ENCODE measurements around the gene KCNH6. TPM values are rescaled to one million over a fixed set of nuclear protein-coding genes. Genes with fewer than 3 reads are reported as not detected.

KCNH6 gene
- total RNA-seq, 4 donors from 2014 or later = not detected

- 72 to 73% methylated on average over 8 of the region's 8 CpGs for WGBS, 2 donors
- DNase-seq (ENCODE audit: low spot score in 2 of 2) = no peak
- Histone ChIP-seq H3K4me3 (no peak overlapping the region), H3K36me3 (no peaks in the 10 kb centered on the region), H3K9me3 (peaks cover 0 to 6% (median 0%) of the 10 kb centered on the region in 4 donors), H3K4me1 (peaks cover 0 to 3% (median 0%) of the 10 kb centered on the region in 4 donors), H3K27ac (no peak overlapping the region), H3K27me3 (peaks cover 0 to 5% of the 10 kb centered on the region in 2 donors)
- TF ChIP-seq POLR2A (IDR thresholded peaks at IDR 0.05) = no peak
- no peak for TF ChIP-seq CTCF (IDR thresholded peaks at IDR 0.05)
- TF ChIP-seq EP300 (IDR thresholded peaks at IDR 0.05) = no peak
These were observed 5.2 kb upstream of the KCNH6 start for GRCh38 chr17:63517825-63518534.

GRCh38 chr17:63519116-63519881 lies 3.9 kb upstream of the KCNH6 start:
- Histone ChIP-seq H3K9me3 (peaks cover 0 to 6% (median 0%) of the 10 kb centered on the region in 4 donors), H3K36me3 (no peaks in the 10 kb centered on the region), H3K4me3 (no peak overlapping the region), H3K27ac (no peak overlapping the region), H3K4me1 (peaks cover 0 to 8% (median 0%) of the 10 kb centered on the region in 4 donors), H3K27me3 (peaks cover 0 to 16% of the 10 kb centered on the region in 2 donors)
- WGBS, 2 donors = 83 to 85% methylated on average over 1 of the region's 1 CpG
- TF ChIP-seq POLR2A (IDR thresholded peaks at IDR 0.05) (no peak), EP300 (IDR thresholded peaks at IDR 0.05) (no peak), CTCF (IDR thresholded peaks at IDR 0.05) (no peak)
- DNase-seq (ENCODE audit: low spot score in 2 of 2) = no peak

GRCh38 chr17:63519972-63520882 lies 2.9 kb upstream of the KCNH6 start:
- peaks cover 0 to 23% of the 10 kb centered on the region in 2 donors for H3K27me3 ChIP-seq

GRCh38 chr17:63524051-63524450 lies 893 bp downstream of the KCNH6 start:
- DNase-seq (ENCODE audit: low spot score in 2 of 2) = no peak
- no peaks in the 10 kb centered on the region for H3K36me3 ChIP-seq
- TF ChIP-seq EP300 (IDR thresholded peaks at IDR 0.05) (no peak), CTCF (IDR thresholded peaks at IDR 0.05) (no peak), POLR2A (IDR thresholded peaks at IDR 0.05) (no peak)
- 90% methylated on average over 13 to 14 of the region's 14 CpGs for WGBS, 2 donors
- peaks cover 0 to 32% of the 10 kb centered on the region in 2 donors for H3K27me3 ChIP-seq
- H3K4me3 ChIP-seq = no peak overlapping the region
- no peak overlapping the region for H3K27ac ChIP-seq
- peaks cover 0 to 8% (median 0%) of the 10 kb centered on the region in 4 donors for H3K4me1 ChIP-seq
- H3K9me3 ChIP-seq = peaks cover 0 to 6% (median 0%) of the 10 kb centered on the region in 4 donors

More at GRCh38 chr17:63519972-63520882, 2.9 kb upstream of the KCNH6 start:
- Histone ChIP-seq H3K4me1 (peaks cover 0 to 8% (median 0%) of the 10 kb centered on the region in 4 donors), H3K27ac (peak overlapping the region in 1 of 4 donors; percentile 12), H3K36me3 (no peaks in the 10 kb centered on the region), H3K9me3 (peaks cover 0 to 6% (median 0%) of the 10 kb centered on the region in 4 donors), H3K4me3 (no peak overlapping the region)
- TF ChIP-seq EP300 (IDR thresholded peaks at IDR 0.05) = no peak
- TF ChIP-seq POLR2A (IDR thresholded peaks at IDR 0.05) = no peak
- no peak for TF ChIP-seq CTCF (IDR thresholded peaks at IDR 0.05)
- 58 to 59% methylated on average over 5 of the region's 5 CpGs for WGBS, 2 donors
- no peak for DNase-seq (ENCODE audit: low spot score in 2 of 2)
